HG03469 (cell line): ENCODE data around the gene PTCH2.
"Not testable (repeated sequence)": the region's sequence is repeated elsewhere in the genome, so short reads cannot be mapped to it uniquely, and the experiment has no call there.

Experiments used
- ATAC-seq: cut with Tn5 transposase; IDR thresholded peaks from one replicate; pipeline ENCODE4 v1.9.1; 2021; ENCODE audit warnings: mild to moderate bottlenecking, moderate library complexity, moderate number of reproducible peaks; ENCODE audit not compliant: unreplicated experiment

Gene PTCH2

GRCh38 chr1:44820328-44821239 is 22.5 kb downstream of the PTCH2 start:
- no peak for ATAC-seq

- peak; percentile 45 for ATAC-seq
Observed at GRCh38 chr1:44819608-44820327, 23.3 kb downstream of the PTCH2 start.

DNA sequence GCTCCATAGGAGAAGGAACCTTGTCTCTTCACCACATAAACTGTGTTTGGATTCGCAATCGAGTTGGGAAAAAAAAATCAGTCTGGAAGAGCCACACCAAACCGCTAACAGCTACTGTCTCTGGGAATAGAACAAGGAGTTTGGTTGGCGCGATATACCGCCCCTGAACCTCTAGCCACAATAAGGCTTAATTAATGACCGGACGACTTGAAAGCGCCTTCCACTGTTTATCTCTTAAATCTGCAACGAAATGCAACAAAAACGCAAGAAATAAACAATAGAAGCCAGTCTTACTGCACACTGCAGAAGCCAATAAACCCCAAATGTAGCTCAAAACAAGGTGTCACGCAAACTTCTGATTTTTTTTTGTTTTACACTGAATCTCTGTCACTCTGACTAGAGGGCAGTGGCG is 23.9 kb downstream of the PTCH2 start:
- peak; percentile 5 for ATAC-seq

- no peak for ATAC-seq
Observed at GRCh38 chr1:44817771-44818495, 25.1 kb downstream of the PTCH2 start.

- no peak for ATAC-seq
Observed at GRCh38 chr1:44817307-44817706, 25.7 kb downstream of the PTCH2 start.

DNA sequence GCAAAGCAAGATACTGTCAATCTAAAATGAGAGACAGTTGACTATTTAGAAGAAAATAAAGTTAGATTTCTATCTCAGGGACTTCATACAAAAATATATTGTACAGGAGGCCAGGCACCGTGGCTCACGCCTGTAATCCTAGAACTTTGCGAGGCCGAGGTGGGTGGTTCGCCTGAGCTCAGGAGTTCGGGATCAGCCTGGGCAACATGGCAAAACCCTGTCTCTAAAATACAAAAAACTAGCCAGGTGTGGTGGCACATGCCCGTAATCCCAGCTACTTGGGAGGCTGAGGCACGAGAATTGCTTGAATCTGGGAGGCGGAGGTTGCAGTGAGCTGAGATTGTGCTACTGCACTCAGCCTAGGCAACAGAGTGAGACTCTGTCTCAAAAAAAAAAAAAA is 27.1 kb downstream of the PTCH2 start:
- ATAC-seq, result not testable (repeated sequence)

GRCh38 chr1:44812822-44813543 is 30.1 kb downstream of the PTCH2 start:
- ATAC-seq, result no peak

DNA sequence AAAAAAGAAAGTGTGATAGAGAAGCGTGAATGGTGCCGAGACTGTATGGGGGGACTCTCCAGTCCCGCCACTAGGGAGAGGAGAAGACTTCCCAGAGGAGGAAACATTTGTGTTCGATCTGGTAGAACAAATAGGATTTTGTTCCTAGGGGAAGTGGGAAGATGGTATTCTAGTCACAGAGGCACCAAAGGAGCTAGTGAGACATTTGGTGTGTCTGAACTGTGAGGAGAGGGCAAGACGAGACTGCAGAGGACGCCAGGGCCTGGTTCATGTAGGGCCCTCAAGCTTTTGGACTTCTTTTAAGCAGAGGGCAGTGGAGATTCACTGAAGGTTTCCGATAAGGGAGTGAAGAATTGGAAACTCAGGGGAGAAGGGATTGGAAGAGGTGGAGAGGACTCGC is 31.8 kb downstream of the PTCH2 start:
- ATAC-seq, result no peak

DNA sequence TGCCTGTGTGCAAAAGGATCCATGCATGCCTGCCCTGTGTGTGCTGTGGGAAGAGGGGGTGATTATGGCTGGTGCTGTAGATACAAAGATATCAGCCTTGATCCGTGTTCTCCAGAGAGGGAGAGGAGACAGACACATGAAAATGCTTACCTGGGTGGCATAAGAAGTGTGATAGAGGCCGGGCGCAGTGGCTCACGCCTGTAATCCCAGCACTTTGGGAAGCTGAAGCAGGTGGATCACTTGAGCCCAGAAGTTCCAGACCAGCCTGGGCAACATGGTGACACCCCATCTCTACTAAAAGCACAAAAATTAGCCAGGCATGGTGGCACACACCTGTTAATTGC is 32.3 kb downstream of the PTCH2 start:
- ATAC-seq, result not testable (repeated sequence)

DNA sequence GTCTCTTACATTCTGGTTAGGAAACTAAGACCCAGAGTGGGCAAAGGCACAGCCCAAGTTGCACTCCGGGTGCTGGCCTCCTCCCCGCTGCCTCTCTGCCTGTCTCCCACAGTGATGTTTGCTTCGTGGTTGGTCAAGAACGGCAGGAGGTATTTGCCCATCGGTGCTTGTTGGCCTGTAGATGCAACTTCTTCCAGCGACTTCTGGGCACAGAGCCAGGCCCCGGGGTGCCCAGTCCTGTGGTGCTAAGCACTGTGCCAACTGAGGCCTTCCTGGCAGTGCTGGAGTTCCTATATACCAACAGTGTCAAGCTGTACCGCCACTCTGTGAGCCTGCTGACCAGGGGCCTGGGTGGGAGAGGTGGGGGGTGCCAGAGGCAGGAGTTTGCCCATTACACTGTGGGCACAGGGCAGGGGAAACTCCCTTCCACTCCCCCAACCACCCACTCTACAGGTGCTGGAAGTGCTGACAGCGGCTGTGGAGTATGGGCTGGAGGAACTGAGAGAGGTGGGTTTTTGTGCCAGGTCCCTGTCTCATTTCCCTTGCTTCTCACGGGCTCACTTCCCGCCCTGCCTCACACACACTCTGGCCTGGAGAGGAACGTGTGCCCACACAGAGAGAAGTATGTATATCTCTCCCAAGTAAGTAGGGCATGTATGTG is 32.8 kb downstream of the PTCH2 start:
- ATAC-seq, result no peak

GRCh38 chr1:44808938-44809917 is 33.8 kb downstream of the PTCH2 start:
- ATAC-seq, result no peak

DNA sequence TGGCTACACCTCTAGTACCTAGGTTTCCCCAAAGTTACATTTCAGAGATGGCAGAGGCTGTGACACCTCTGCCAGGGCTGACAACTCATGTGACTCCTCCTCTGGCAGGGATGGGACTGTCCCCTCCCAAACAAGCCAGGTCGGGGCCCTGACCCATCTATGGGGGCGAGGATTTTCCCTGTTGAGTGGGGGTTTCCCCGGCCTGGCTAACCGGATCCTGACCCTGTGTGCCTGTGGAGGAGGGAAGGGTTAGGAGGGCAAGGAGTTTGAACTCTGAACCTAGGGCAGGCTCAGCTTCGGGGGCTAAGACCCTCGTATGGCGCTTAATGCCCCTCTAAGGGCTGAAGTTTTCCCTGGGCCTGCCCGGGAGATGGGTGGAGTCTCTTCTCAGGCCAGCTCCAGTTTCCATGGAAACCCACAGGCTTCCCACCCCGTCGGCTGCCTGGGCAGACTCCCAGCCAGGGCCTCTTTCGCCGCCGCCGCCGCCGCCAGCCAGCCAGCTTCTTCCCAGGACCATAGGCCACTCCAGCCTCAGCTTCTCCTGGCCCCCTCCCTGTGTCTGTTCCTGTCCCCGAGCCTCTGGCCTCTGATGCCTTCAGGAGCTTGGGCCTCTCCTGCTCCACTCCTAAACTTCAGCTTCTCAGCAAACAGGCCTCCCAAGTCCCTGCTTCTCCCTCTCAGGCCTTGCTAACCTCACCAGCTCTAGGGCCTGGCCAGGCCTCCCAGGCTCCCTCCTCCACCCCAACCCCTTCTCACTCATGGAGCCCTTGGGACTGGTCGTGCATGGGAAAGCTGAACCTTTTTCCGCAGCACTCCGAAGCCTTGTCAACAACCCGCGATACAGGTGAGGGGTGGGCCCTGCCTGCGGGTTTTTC is 34.8 kb downstream of the PTCH2 start, which contains the start of gene BTBD19:
Gene BTBD19 (plus strand): TSS at position 461 of the 875 bp plus-strand sequence. CDS start 298 bp downstream, at position 759.
- no peak for ATAC-seq

- ATAC-seq, result no peak
Observed at GRCh38 chr1:44807364-44808062, 35.5 kb downstream of the PTCH2 start.

- no peak for ATAC-seq
Observed at GRCh38 chr1:44806704-44807363, 36.2 kb downstream of the PTCH2 start, which contains the start of gene DYNLT4. Gene DYNLT4 (minus strand): TSS chr1:44807351. CDS start chr1:44806668, 683 bp downstream.

GRCh38 chr1:44806025-44806703 is 36.9 kb downstream of the PTCH2 start:
- no peak for ATAC-seq
